HT-29 (cell line): ENCODE measurements around the gene MLLT10. TPM values are rescaled to one million over a fixed set of nuclear protein-coding genes. Genes with fewer than 3 reads are reported as not detected.
"Not testable (repeated sequence)": the region's sequence is repeated elsewhere in the genome, so short reads cannot be mapped to it uniquely, and the experiment has no call there.

Experiments used
- DNase-seq: peaks from one replicate; pipeline ENCODE4 v3.0.0-alpha.2; 2015; ENCODE audit warnings: low spot score
- total RNA-seq: library from RNA; depleted of rRNA; stranded (reverse); fragments of >200 nt; shearing (Covaris generic); gene quantifications from 2 replicates; pipeline ENCODE4 v1.2.3, GENCODE V29; 2014

MLLT10 gene
- total RNA-seq, 1 experiment from 2014 or later: 31.7 TPM

- DNase-seq: no peak
Measured at GRCh38 chr10:21527598-21528235, 6.3 kb upstream of the MLLT10 start.

GRCh38 chr10:21528236-21529031, 5.6 kb upstream of the MLLT10 start:
- DNase-seq: no peak

- no peak for DNase-seq
Measured at GRCh38 chr10:21529032-21529910, 4.8 kb upstream of the MLLT10 start.

GRCh38 chr10:21530168-21530567, 3.9 kb upstream of the MLLT10 start:
- no peak for DNase-seq

GRCh38 chr10:21530641-21531040, 3.4 kb upstream of the MLLT10 start:
- DNase-seq: no peak

- DNase-seq: no peak
Measured at GRCh38 chr10:21531164-21531563, 2.9 kb upstream of the MLLT10 start.

- DNase-seq: no peak
Measured at GRCh38 chr10:21532694-21533466, 1.2 kb upstream of the MLLT10 start.

- no peak for DNase-seq
Measured at GRCh38 chr10:21534280-21534586, 201 bp downstream of the MLLT10 start.

- DNase-seq: peak; percentile 47
Measured at GRCh38 chr10:21534604-21535493, 817 bp downstream of the MLLT10 start.

- DNase-seq: no peak
Measured at GRCh38 chr10:21535494-21535965, 1.5 kb downstream of the MLLT10 start.

- not testable (repeated sequence) for DNase-seq
Measured at GRCh38 chr10:21535976-21536375, 1.9 kb downstream of the MLLT10 start.

GRCh38 chr10:21536874-21537273, 2.8 kb downstream of the MLLT10 start:
- no peak for DNase-seq

GRCh38 chr10:21540701-21541100, 6.7 kb downstream of the MLLT10 start:
- DNase-seq: not testable (repeated sequence)

GRCh38 chr10:21547246-21547645, 13.2 kb downstream of the MLLT10 start:
- DNase-seq: no peak

- no peak for DNase-seq
Measured at GRCh38 chr10:21552638-21553037, 18.6 kb downstream of the MLLT10 start.

GRCh38 chr10:21556527-21556926, 22.5 kb downstream of the MLLT10 start:
- DNase-seq: no peak

GRCh38 chr10:21558984-21559383, 25.0 kb downstream of the MLLT10 start:
- not testable (repeated sequence) for DNase-seq

GRCh38 chr10:21570761-21571521, 36.9 kb downstream of the MLLT10 start:
- no peak for DNase-seq

- no peak for DNase-seq
Measured at GRCh38 chr10:21572578-21572977, 38.5 kb downstream of the MLLT10 start.

- DNase-seq: not testable (repeated sequence)
Measured at GRCh38 chr10:21574514-21574913, 40.5 kb downstream of the MLLT10 start.
